Large intestine (tissue), 3 donors: ENCODE data around the gene MYO5A. TPM values are rescaled to one million over a fixed set of nuclear protein-coding genes. Genes with fewer than 3 reads are reported as not detected.

ENCODE experiments used
- DNase-seq, 2 donors: peaks; one replicate each; pipeline versions ENCODE4 v3.0.0 to v3.0.0-alpha.2; 2013
- H3K27ac ChIP-seq: one replicate; pipeline ENCODE4 v1.5.1; 2013; ENCODE audit warnings: low read length
- H3K27me3 ChIP-seq: 2 replicates; pipeline ENCODE4 v1.6.1; 2013; ENCODE audit warnings: low read length; ENCODE audit not compliant: control insufficient read depth, insufficient read depth
- H3K36me3 ChIP-seq: 2 replicates; pipeline ENCODE4 v1.6.1; 2013; ENCODE audit warnings: low read length; ENCODE audit not compliant: control insufficient read depth, insufficient read depth
- H3K4me1 ChIP-seq: one replicate; pipeline ENCODE4 v1.6.1; 2013; ENCODE audit warnings: low read length; ENCODE audit not compliant: control insufficient read depth, insufficient read depth
- H3K4me3 ChIP-seq: one replicate; pipeline ENCODE4 v1.5.1; 2013; ENCODE audit warnings: low read length
- H3K9me3 ChIP-seq: one replicate; pipeline ENCODE4 v1.6.1; 2013; ENCODE audit warnings: mild to moderate bottlenecking, low read depth, low read length, moderate library complexity; ENCODE audit not compliant: control insufficient read depth
- WGBS: methylation state at CpG from one replicate; pipeline ENCODE4 v1.1.5; 2013; ENCODE audit warnings: low lambda C conversion rate; ENCODE audit not compliant: insufficient coverage; 5-methylcytosine and 5-hydroxymethylcytosine counted together
- polyA plus RNA-seq: library from polyadenylated mRNA; unstranded; fragments of 120-200 nt; gene quantifications from one replicate; pipeline ENCODE4 v1.2.1, GENCODE V29; 2013

Gene MYO5A
- polyA plus RNA-seq, 1 donor, result 6.0 TPM

GRCh38 chr15:52318729-52319500, 209.8 kb downstream of the MYO5A start:
- no CpG with 5 or more reads among the region's 13 CpGs for WGBS
- H3K36me3 ChIP-seq, result no peaks in the 10 kb centered on the region
- DNase-seq, result no peak

GRCh38 chr15:52317688-52318087, 211.0 kb downstream of the MYO5A start:
- H3K36me3 ChIP-seq, result no peaks in the 10 kb centered on the region
- DNase-seq, result no peak
- H3K27ac ChIP-seq, result no peak overlapping the region
- no peak overlapping the region for H3K4me3 ChIP-seq
- no CpG with 5 or more reads among the region's 2 CpGs for WGBS
- no peaks in the 10 kb centered on the region for H3K27me3 ChIP-seq
- no peaks in the 10 kb centered on the region for H3K4me1 ChIP-seq
- no peaks in the 10 kb centered on the region for H3K9me3 ChIP-seq

More at GRCh38 chr15:52318729-52319500, 209.8 kb downstream of the MYO5A start:
- no peaks in the 10 kb centered on the region for H3K4me1 ChIP-seq
- H3K9me3 ChIP-seq, result no peaks in the 10 kb centered on the region
- no peak overlapping the region for H3K27ac ChIP-seq
- H3K4me3 ChIP-seq, result no peak overlapping the region
- no peaks in the 10 kb centered on the region for H3K27me3 ChIP-seq

GRCh38 chr15:52317022-52317421, 211.7 kb downstream of the MYO5A start:
- Histone ChIP-seq H3K4me3 (no peak overlapping the region), H3K4me1 (no peaks in the 10 kb centered on the region), H3K27me3 (no peaks in the 10 kb centered on the region), H3K9me3 (no peaks in the 10 kb centered on the region), H3K36me3 (no peaks in the 10 kb centered on the region), H3K27ac (no peak overlapping the region)
- DNase-seq, result no peak
- 100% methylated on average over 1 of the region's 2 CpGs for WGBS

GRCh38 chr15:52309154-52309548, 219.5 kb downstream of the MYO5A start:
- H3K27ac ChIP-seq, result no peak overlapping the region

GRCh38 chr15:52308446-52309153, 220.1 kb downstream of the MYO5A start:
- Histone ChIP-seq H3K27ac (no peak overlapping the region), H3K27me3 (no peaks in the 10 kb centered on the region), H3K36me3 (no peaks in the 10 kb centered on the region), H3K9me3 (no peaks in the 10 kb centered on the region), H3K4me3 (no peak overlapping the region), H3K4me1 (no peaks in the 10 kb centered on the region)
- WGBS, result no CpG with 5 or more reads among the region's 8 CpGs
- DNase-seq, result no peak

More at GRCh38 chr15:52309154-52309548, 219.5 kb downstream of the MYO5A start:
- H3K36me3 ChIP-seq, result no peaks in the 10 kb centered on the region
- no peak for DNase-seq
- H3K27me3 ChIP-seq, result no peaks in the 10 kb centered on the region
- no peaks in the 10 kb centered on the region for H3K4me1 ChIP-seq
- no peak overlapping the region for H3K4me3 ChIP-seq
- no peaks in the 10 kb centered on the region for H3K9me3 ChIP-seq
- no CpG with 5 or more reads among the region's 6 CpGs for WGBS

- no peaks in the 10 kb centered on the region for H3K9me3 ChIP-seq
- H3K4me3 ChIP-seq, result no peak overlapping the region
- 100% methylated on average over 2 of the region's 4 CpGs for WGBS
- no peaks in the 10 kb centered on the region for H3K4me1 ChIP-seq
- H3K27me3 ChIP-seq, result no peaks in the 10 kb centered on the region
- H3K27ac ChIP-seq, result no peak overlapping the region
- no peak for DNase-seq
- no peaks in the 10 kb centered on the region for H3K36me3 ChIP-seq
These were observed 220.8 kb downstream of the MYO5A start for GRCh38 chr15:52307847-52308246.

GRCh38 chr15:52306270-52306669, 222.4 kb downstream of the MYO5A start:
- H3K4me1 ChIP-seq, result no peaks in the 10 kb centered on the region
- no peaks in the 10 kb centered on the region for H3K9me3 ChIP-seq
- no peaks in the 10 kb centered on the region for H3K36me3 ChIP-seq
- WGBS, result no CpG with 5 or more reads among the region's 1 CpG
- H3K27ac ChIP-seq, result no peak overlapping the region
- no peak overlapping the region for H3K4me3 ChIP-seq
- no peak for DNase-seq
- no peaks in the 10 kb centered on the region for H3K27me3 ChIP-seq

- H3K36me3 ChIP-seq, result no peaks in the 10 kb centered on the region
- no peak overlapping the region for H3K27ac ChIP-seq
- H3K27me3 ChIP-seq, result no peaks in the 10 kb centered on the region
- H3K9me3 ChIP-seq, result no peaks in the 10 kb centered on the region
- H3K4me3 ChIP-seq, result no peak overlapping the region
- H3K4me1 ChIP-seq, result no peaks in the 10 kb centered on the region
- no peak for DNase-seq
- WGBS, result 50% methylated on average over 2 of the region's 3 CpGs
These were observed 225.4 kb downstream of the MYO5A start for GRCh38 chr15:52303093-52303772.

- no peak for DNase-seq
- no peak overlapping the region for H3K4me3 ChIP-seq
- H3K27ac ChIP-seq, result no peak overlapping the region
- no peaks in the 10 kb centered on the region for H3K36me3 ChIP-seq
- H3K4me1 ChIP-seq, result no peaks in the 10 kb centered on the region
- WGBS, result 100% methylated on average over 1 of the region's 2 CpGs
- no peaks in the 10 kb centered on the region for H3K27me3 ChIP-seq
- no peaks in the 10 kb centered on the region for H3K9me3 ChIP-seq
These were observed 227.3 kb downstream of the MYO5A start for GRCh38 chr15:52301265-52301847.

- H3K4me3 ChIP-seq, result peak within 1 kb of the TSS; percentile 45
- H3K9me3 ChIP-seq, result no peaks in the 10 kb centered on the region
- H3K4me1 ChIP-seq, result no peaks in the 10 kb centered on the region
- peak; percentile 38 to 84 for DNase-seq
- H3K36me3 ChIP-seq, result no peaks in the 10 kb centered on the region
- H3K27ac ChIP-seq, result peak within 1 kb of the TSS; percentile 33
- WGBS, result no CpG with 5 or more reads among the region's 65 CpGs
- H3K27me3 ChIP-seq, result peaks cover 5% of the 10 kb centered on the region
These were observed 233.2 kb downstream of the MYO5A start, which contains the start of gene MYO5C for GRCh38 chr15:52295421-52296001. TSS of gene MYO5C (minus strand) at chr15:52295804. CDS start at chr15:52295636, 168 bp downstream.
